ENCODE results near the gene TENT5C.
A peak's percentile ranks its signal among the peaks of the same experiment; 100 is the strongest.

Gene TENT5C

GRCh38 chr1:117638759-117639158 is 32.9 kb downstream of the TENT5C start:
- DNase-seq = no peak

- DNase-seq = no peak
These were observed 33.9 kb downstream of the TENT5C start for GRCh38 chr1:117639741-117640140.

GRCh38 chr1:117641536-117641935 is 35.7 kb downstream of the TENT5C start:
- no peak for DNase-seq

DNA sequence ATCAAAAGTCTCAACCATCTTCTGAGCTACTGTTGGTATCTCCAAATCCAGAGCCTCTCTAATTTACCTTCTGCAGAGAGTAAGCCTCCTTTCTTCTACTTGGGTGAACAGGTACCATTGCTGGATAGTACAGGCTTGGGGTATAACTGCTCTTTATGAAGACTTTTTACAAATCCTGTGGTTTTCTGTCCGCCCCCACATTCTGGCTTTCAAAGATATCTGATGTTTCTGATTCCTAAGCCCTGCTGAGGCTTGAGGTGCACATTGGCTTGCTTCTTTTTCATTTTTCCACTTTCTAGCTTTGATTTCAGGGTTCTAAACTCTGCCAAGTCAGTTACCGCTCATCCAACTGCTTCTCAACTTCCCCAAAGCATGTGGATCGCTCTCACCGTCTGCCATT is 37.1 kb downstream of the TENT5C start:
- peak; percentile 18 for DNase-seq

DNA sequence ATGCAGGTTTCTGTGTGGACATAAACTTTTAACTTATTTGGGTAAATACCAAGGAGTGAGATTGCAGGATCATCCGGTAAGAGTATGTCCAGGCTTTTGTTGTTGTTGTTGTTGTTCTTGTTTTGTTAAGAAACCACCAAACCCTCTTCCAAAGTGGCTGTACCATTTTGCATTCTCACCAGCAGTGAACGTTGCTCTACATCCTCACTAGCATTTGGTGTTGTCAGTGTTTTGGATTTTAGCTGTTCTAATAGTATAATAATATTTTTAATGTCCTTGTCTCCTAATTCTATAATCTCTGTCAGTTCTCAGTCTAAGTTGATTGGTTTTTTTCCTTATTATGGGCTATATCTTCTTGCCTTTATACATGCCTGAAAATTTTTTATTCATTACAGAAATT is 37.8 kb downstream of the TENT5C start:
- DNase-seq = no peak

DNA sequence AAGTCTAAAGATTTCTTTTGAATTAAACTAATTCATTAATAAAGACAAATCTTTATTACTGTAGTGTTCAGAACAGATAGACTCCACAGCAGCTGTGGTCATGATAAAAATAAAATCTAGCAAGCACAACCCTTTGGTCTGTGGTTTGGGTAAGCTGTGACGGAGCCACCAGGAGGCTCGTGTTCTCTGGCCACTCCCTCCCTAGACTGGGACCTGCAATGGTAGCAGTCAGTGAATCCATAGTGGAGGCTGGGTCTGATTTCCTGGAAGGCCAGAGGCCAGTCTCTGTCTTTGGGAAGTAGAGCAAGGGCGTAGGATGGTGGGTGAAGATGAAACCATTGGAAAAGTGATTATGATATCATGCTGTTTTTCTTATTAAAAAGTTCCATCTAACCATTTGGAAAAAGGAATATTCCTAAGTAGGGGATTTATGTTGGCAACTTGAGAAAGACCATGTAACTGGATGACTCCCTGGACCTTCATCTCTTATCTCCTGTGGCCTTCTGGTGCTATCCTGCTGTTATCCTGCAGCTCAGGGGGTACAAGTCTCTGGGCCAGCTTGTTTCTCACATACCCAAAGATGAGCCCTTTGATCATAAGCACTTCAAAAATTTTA is 39.0 kb downstream of the TENT5C start:
- DNase-seq = no peak

GRCh38 chr1:117645343-117645742 is 39.5 kb downstream of the TENT5C start:
- DNase-seq = no peak

GRCh38 chr1:117646007-117646811 is 40.4 kb downstream of the TENT5C start:
- DNase-seq = no peak

- DNase-seq = no peak
These were observed 41.1 kb downstream of the TENT5C start for GRCh38 chr1:117646956-117647355.

GRCh38 chr1:117648015-117648414 is 42.2 kb downstream of the TENT5C start:
- no peak for DNase-seq

DNA sequence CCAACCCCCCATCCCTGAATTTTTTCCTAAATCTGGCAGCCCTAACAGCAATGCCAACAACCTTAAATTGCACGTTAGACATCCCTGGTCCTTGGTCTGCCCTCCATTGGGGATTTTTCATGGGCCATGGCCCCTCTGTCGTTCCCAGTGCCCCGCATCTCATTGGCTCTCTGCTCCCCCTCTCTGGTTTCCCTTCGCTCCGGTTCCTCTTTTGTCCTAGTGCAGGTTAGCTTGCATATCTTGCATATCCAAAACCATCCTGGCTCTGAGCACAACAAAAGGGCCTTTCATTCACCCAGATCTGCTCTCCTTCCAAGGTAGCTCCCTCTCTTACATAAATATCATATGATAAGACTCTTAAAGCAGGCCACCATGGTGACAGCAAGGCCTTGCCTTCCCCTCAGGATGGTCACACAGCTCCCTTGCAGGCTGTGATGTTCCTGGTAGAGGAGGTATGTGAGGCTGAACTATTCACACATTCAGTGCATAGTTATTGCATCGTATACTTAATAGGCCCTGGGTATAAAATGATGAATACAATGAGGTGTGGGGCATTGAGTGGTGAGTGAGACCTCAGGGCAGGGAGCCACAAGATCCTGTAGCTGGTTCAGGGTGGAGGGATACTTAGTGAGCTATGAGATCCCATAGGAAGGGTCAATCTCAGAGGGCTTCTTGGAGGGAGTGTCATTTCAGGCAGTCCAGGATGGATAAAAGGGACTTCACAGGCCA is 45.2 kb downstream of the TENT5C start:
- no peak for DNase-seq

GRCh38 chr1:117651616-117652015 is 45.8 kb downstream of the TENT5C start:
- DNase-seq = no peak

DNA sequence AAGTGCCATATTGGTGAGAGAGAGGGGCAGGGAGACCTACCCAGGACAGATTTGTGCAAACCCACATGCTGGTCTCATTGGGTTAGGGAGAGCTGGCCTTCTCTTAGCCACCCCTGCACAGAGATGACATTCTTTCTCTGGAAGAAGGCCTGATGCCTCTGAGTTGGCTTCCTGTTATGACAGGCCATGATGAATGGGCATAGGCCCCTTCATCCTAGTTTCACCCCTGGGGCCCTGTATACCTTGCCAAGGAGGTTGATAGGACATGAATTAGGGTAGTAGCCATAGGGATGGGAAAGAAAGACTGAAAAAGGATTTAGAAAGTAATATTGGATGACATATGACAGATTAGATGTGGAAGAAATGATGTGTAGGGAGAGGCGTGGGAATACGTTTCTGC is 46.6 kb downstream of the TENT5C start:
- peak; percentile 41 for DNase-seq

DNA sequence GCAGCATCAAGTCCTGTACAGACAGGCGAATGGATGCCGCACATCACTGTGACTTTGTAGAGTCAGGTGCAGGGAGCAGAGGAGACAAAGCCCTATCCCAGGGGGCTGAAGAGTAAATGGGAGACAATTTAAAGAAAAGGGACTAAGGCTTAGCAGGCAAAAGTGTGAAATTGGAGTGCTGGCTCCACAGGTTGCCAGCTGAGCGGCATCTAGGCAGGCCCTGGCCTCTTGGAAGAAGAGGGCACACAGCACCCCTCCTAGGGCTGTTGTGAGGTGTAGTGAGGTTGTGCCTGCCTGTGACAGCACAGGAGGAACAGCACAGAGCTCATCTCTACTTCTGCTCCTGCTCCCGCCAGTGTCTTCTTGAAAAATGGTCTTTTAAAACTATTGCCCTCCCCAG is 47.3 kb downstream of the TENT5C start:
- DNase-seq = no peak

DNA sequence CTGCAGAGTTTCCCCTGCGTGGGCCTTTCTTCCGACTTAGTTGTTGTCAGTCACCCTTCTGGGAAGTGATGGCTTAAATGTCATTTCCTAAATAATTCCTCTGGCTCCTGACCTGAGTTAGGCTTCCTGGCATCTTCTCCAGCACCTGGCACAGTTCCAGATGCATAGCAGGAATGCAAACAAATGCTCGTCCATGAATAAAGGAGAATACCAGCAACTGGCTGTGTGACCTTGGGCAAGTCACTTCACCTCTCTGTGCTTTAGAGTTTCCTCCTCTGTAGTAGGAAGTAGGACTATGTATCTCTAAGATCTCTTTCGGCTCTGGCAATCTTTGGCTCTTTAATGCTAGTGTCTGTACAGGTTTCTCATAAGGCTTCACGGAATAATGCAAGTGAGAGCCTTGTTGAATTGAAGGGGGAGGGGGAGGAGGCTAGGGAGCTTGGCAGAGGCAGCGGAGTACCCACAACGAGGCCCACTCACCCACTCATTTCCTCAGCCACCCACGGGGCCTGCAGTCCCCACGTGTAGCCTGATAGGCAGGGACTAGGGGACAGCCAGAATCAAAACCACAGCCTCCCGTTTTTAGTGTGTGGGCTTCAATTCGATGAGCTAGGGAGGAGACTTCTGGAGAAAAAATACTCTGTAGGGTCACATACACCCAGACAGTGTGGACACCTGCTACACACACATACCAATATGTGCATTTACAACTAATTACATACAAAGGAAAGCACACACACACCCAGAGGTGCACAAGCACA is 48.1 kb downstream of the TENT5C start:
- DNase-seq = peak; percentile 54

DNA sequence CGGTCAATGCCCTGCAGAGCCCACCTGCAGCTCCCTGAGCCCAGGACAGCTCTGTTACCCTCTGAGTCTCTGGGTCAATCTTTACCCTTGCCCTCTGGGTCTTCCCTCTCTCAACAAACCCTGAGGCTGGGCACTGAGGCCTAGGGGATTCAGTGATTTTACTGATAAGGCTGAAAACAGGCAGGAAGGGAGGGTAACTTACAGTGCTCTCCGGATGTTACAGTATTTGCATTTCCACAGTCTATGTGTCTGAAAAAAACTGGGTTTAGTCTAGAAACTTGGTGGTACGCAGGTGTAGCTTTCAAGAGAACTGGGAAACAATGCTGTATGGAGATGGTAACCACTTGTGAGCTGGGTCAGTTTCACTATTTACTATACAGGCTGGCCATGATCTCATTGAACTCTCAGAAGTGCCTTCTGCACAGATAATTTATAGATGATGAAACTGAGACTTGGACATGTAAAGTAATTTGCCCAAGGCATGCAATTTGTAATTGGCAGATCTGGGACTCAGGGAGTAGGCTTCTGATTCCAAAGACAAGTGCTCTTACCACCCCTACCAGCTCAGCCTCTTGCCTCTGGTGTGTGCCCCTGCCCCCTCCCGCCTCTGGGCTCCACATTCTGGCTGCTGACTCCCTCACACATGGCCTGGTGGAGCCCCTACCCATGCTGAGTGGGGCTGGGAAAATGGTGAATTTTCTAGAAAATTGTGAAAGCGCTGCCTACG is 48.8 kb downstream of the TENT5C start:
- DNase-seq = no peak

DNA sequence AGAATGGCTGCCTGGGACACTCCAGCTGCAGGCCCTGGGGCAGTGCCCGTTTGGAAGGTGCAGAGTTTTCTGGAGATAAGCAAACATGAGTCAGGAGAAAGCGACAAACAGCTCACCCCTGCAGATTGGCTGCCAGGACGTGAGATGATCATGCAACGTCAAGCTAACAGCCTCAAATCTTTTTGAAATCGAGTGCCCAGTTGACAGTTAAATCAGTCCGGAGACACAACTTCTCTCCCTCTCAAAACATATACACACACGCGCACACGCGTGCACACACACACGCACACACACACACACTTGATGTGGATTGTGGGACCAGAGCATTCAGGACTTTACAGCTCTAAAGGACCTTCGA is 49.4 kb downstream of the TENT5C start:
- peak; percentile 29 for DNase-seq

GRCh38 chr1:117656202-117656641 is 50.4 kb downstream of the TENT5C start:
- peak; percentile 87 for DNase-seq

DNA sequence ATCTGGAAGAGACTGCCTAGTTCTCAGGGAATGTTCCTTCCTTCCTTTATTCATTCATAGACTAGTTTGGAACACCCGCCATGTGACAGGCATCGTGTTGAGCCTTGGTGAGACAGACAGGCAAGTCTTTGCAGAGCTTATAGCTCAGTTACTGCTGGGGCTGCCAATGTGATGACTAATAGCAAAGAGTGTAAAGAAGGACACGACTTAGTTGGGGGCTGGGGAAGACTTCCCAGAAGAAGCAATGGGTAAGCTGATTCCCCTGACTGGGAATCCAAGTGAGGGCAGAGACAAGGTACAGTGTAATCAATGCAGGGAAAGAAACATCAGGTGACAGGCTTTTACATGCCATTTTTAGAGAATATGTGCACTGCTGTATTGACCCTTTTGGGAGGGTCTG is 51.2 kb downstream of the TENT5C start:
- DNase-seq = peak; percentile 38

- no peak for DNase-seq
These were observed 52.3 kb downstream of the TENT5C start for GRCh38 chr1:117657949-117658660.

DNA sequence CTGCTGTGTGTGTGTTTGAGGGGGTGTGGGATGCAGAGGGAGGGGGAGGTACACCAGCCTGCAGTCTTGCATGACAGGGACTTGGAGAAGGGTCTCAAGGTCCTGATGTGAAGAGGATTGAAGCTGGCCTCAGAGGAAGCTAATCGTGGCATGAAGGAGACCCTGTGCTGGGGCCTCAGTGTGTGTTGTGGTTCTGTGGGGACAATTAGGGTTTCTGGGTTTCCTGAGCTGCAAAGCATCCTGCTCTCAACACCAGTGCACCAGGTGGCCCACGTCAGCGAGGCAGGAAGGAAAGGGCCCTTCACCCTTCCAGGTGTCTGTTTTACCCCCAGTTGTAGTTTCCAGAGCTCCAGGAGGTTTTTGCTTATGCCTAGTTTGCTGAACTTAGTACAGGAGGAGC is 52.8 kb downstream of the TENT5C start:
- DNase-seq = peak; percentile 54
